ENCODE data around the gene CSTPP1. TPM values are rescaled to one million over a fixed set of nuclear protein-coding genes. Genes with fewer than 3 reads are reported as not detected.

The CSTPP1 gene
- total and polyA plus RNA-seq, 2 of the 4 experiments (the other 2 are of a cell fraction): 22.0 to 35.7 TPM

- DNase-seq: no peak
- no peak overlapping the region for H2BK120ac ChIP-seq (ENCODE audit: low read depth, low read length)
- 0 out of 2 replicates have a peak, but pooled peaks cover 3% of the 10 kb centered on the region for H4K20me1 ChIP-seq (ENCODE audit: insufficient read depth, low read length)
- peaks cover 1% of the 10 kb centered on the region; the same call in 1 of the 2 replicates for H3K4me1 ChIP-seq (ENCODE audit: control insufficient read depth, insufficient read depth, low read length)
- H2AFZ ChIP-seq (replicated peaks; ENCODE audit: low read length, poor library complexity): no peak overlapping the region
- H3K27ac ChIP-seq (ENCODE audit: insufficient read depth, low read length): no peak overlapping the region
- H3K23ac ChIP-seq (ENCODE audit: low read depth, low read length): no peak overlapping the region
- no peaks in the 10 kb centered on the region for H3K9me3 ChIP-seq (ENCODE audit: control insufficient read depth, insufficient read depth, low read length)
- no peak for ATAC-seq (ENCODE audit: low read depth)
- no peaks in the 10 kb centered on the region for H3K27me3 ChIP-seq (ENCODE audit: control insufficient read depth, insufficient read depth, low read length)
- H4K8ac ChIP-seq (ENCODE audit: low read depth in 2 of 2, low read length in 2 of 2): no peak overlapping the region
- no peak overlapping the region for H3K4ac ChIP-seq (ENCODE audit: low read depth, low read length)
- no CpG with 5 or more reads among the region's 3 CpGs for WGBS, 2 experiments (ENCODE audit: extremely low coverage in 2 of 2, insufficient read length in 1 of 2)
- H3K79me1 ChIP-seq (ENCODE audit: low read depth in 1 of 2, low read length in 2 of 2): peaks cover under 1 to 5% of the 10 kb centered on the region in 2 experiments; a peak in 1 of 4 replicates
- no peak overlapping the region for H3K18ac ChIP-seq (ENCODE audit: low read depth, low read length)
- no peaks in the 10 kb centered on the region for H3K36me3 ChIP-seq (ENCODE audit: control insufficient read depth, insufficient read depth, low read length)
- 0 out of 2 replicates have a peak, but pooled peaks cover 3% of the 10 kb centered on the region for H3K9me1 ChIP-seq (ENCODE audit: insufficient read depth, low read length)
- H2BK5ac ChIP-seq (ENCODE audit: low read depth, low read length, poor library complexity, severe bottlenecking): no peak overlapping the region
- H4K91ac ChIP-seq (ENCODE audit: insufficient read depth, low read depth, low read length): no peak overlapping the region
- H2BK15ac ChIP-seq (ENCODE audit: low read depth, low read length): no peak overlapping the region
- in situ Hi-C loops (cut with MboI; ENCODE audit: low sequenced_read_pairs) (no loop called here), intact Hi-C loops (cut with micrococcal nuclease) (no loop called here), dilution Hi-C loops (cut with HindIII; ENCODE audit: low sequenced_read_pairs, unreplicated experiment) (no loop called here)
- H3K9ac ChIP-seq (ENCODE audit: low read depth, low read length): no peak overlapping the region
- BruUV-seq (replicated peaks): no TSS peak
- ChIA-PET CTCF (interaction anchor here (1.3 kb wide), 1 partner anchor 72 kb away, joined by 3 read pairs; no protein-coding TSS in a partner anchor), POLR2A (ENCODE audit: unreplicated experiment) (no interaction called here)
- no peak overlapping the region for H3K4me2 ChIP-seq (ENCODE audit: low read depth, low read length)
- H2AK5ac ChIP-seq (ENCODE audit: low read depth, low read length): no peak overlapping the region
- no peak overlapping the region for H3K14ac ChIP-seq (replicated peaks; ENCODE audit: low read depth, low read length)
- TF ChIP-seq USF2 (IDR thresholded peaks at IDR 0.05; ENCODE audit: low read depth, low read length) (no peak), RCOR1 (IDR thresholded peaks at IDR 0.05; ENCODE audit: insufficient replicate concordance, low read length) (no peak), CHD1 (IDR thresholded peaks at IDR 0.05; ENCODE audit: low read depth, low read length) (no peak), BHLHE40 (IDR thresholded peaks at IDR 0.05; ENCODE audit: low read depth, low read length) (no peak), CTCF (conservative IDR thresholded peaks at IDR 0.05; ENCODE audit: low read depth, low read length) (no peak), SMC3 (IDR thresholded peaks at IDR 0.05; ENCODE audit: low read depth, low read length) (no peak)
- H3K4me3 ChIP-seq (ENCODE audit: insufficient read depth, low read depth, low read length): no peak overlapping the region
- H4K5ac ChIP-seq (ENCODE audit: low read depth, low read length): no peak overlapping the region
- H3K56ac ChIP-seq (ENCODE audit: extremely low read depth, insufficient read depth, low read length): no peak overlapping the region
- H2BK20ac ChIP-seq (ENCODE audit: low read depth, low read length): no peak overlapping the region
- no peak overlapping the region for H2AK9ac ChIP-seq (replicated peaks; ENCODE audit: low read depth, low read length, poor library complexity)
Measured at GRCh38 chr11:47071341-47071740, 134.8 kb downstream of the CSTPP1 start.
